BE2C (cell line): ENCODE data around the gene DDX54.
"Not testable (repeated sequence)": the region's sequence is repeated elsewhere in the genome, so short reads cannot be mapped to it uniquely, and the experiment has no call there.

Experiments
- DNase-seq: peaks from one replicate; pipeline ENCODE4 v3.0.0-alpha.2; 2020
- H3K27me3 ChIP-seq: fragments of 250-450 bp; sonication (Bioruptor Pico); 2 replicates; pipeline ENCODE4 v1.5.1; 2020; ENCODE audit warnings: mild to moderate bottlenecking
- H3K36me3 ChIP-seq: fragments of 250-450 bp; sonication (Bioruptor Pico); 2 replicates; pipeline ENCODE4 v1.5.1; 2020; ENCODE audit warnings: mild to moderate bottlenecking
- H3K4me1 ChIP-seq: fragments of 250-450 bp; sonication (Bioruptor Pico); 2 replicates; pipeline ENCODE4 v1.5.1; 2020
- H3K4me3 ChIP-seq: 2 replicates; pipeline ENCODE4 v1.5.1; 2011; ENCODE audit warnings: low read depth, low read length
- H3K9me3 ChIP-seq: fragments of 250-450 bp; sonication (Bioruptor Pico); 2 replicates; pipeline ENCODE4 v1.5.1; 2020
- CTCF ChIP-seq: IDR thresholded peaks from 2 replicates; pipeline ENCODE4 v1.5.1; 2012; ENCODE audit warnings: mild to moderate bottlenecking, low read depth, low read length

Gene DDX54

GRCh38 chr12:113118142-113118541 lies 67.1 kb downstream of the DDX54 start:
- Histone ChIP-seq H3K36me3 (no peaks in the 10 kb centered on the region), H3K4me1 (no peaks in the 10 kb centered on the region), H3K27me3 (no peaks in the 10 kb centered on the region), H3K4me3 (no peak overlapping the region), H3K9me3 (no peaks in the 10 kb centered on the region)
- no peak for TF ChIP-seq CTCF
- DNase-seq: no peak

GRCh38 chr12:113117684-113118083 lies 67.6 kb downstream of the DDX54 start:
- not testable (repeated sequence) for H3K36me3 ChIP-seq, H3K4me3 ChIP-seq, H3K9me3 ChIP-seq, H3K4me1 ChIP-seq, H3K27me3 ChIP-seq, DNase-seq

GRCh38 chr12:113116875-113117274 lies 68.4 kb downstream of the DDX54 start:
- H3K4me3 ChIP-seq: no peak overlapping the region
- no peaks in the 10 kb centered on the region for H3K27me3 ChIP-seq
- H3K4me1 ChIP-seq: no peaks in the 10 kb centered on the region
- TF ChIP-seq CTCF: no peak
- no peaks in the 10 kb centered on the region for H3K9me3 ChIP-seq
- DNase-seq: no peak
- no peaks in the 10 kb centered on the region for H3K36me3 ChIP-seq

- no peak overlapping the region for H3K4me3 ChIP-seq
- TF ChIP-seq CTCF: no peak
- H3K9me3 ChIP-seq: no peaks in the 10 kb centered on the region
- no peaks in the 10 kb centered on the region for H3K27me3 ChIP-seq
- no peak for DNase-seq
- no peaks in the 10 kb centered on the region for H3K36me3 ChIP-seq
- no peaks in the 10 kb centered on the region for H3K4me1 ChIP-seq
These were observed 69.7 kb downstream of the DDX54 start for GRCh38 chr12:113115455-113116126.

- no peak for DNase-seq
- Histone ChIP-seq H3K4me3 (no peak overlapping the region), H3K4me1 (no peaks in the 10 kb centered on the region), H3K27me3 (no peaks in the 10 kb centered on the region), H3K36me3 (no peaks in the 10 kb centered on the region), H3K9me3 (no peaks in the 10 kb centered on the region)
- TF ChIP-seq CTCF: no peak
These were observed 70.7 kb downstream of the DDX54 start for GRCh38 chr12:113114447-113115178.

- DNase-seq: no peak
- no peak overlapping the region for H3K4me3 ChIP-seq
- no peaks in the 10 kb centered on the region for H3K27me3 ChIP-seq
- H3K36me3 ChIP-seq: no peaks in the 10 kb centered on the region
- H3K9me3 ChIP-seq: no peaks in the 10 kb centered on the region
- TF ChIP-seq CTCF: no peak
- no peaks in the 10 kb centered on the region for H3K4me1 ChIP-seq
These were observed 71.9 kb downstream of the DDX54 start for GRCh38 chr12:113113397-113113796.
